GM23338 (cell line): ENCODE results near the gene WWOX. TPM values are rescaled to one million over a fixed set of nuclear protein-coding genes. Genes with fewer than 3 reads are reported as not detected.

Experiments used
- ATAC-seq: fragments of 200-7000 bp; cut with Tn5 transposase; 3 replicates; pipeline ENCODE4 v1.9.1; 2020
- DNase-seq: peaks from one replicate; pipeline ENCODE4 v3.0.0-alpha.2; 2015; ENCODE audit warnings: low spot score
- H2AFZ ChIP-seq: fragments of 200-600 bp; sonication (generic); 2 replicates; pipeline ENCODE4 v1.8.0; 2016; ENCODE audit warnings: antibody characterized with exemption, mild to moderate bottlenecking, moderate library complexity
- H3F3A ChIP-seq: fragments of 200-600 bp; sonication (generic); replicated peaks from 2 replicates; pipeline ENCODE4 v1.8.0; 2017; ENCODE audit warnings: antibody characterized with exemption, mixed run types, low read depth
- H3K27ac ChIP-seq: fragments of 200-600 bp; sonication (generic); 2 replicates; pipeline ENCODE4 v1.6.1; 2016; ENCODE audit warnings: low read depth
- H3K27me3 ChIP-seq: fragments of 200-600 bp; sonication (generic); 2 replicates; pipeline ENCODE4 v1.8.0; 2016; ENCODE audit warnings: mild to moderate bottlenecking, mixed run types, moderate library complexity; ENCODE audit not compliant: insufficient read depth
- H3K36me3 ChIP-seq: fragments of 200-600 bp; sonication (generic); 2 replicates; pipeline ENCODE4 v1.8.0; 2016; ENCODE audit warnings: mild to moderate bottlenecking; ENCODE audit not compliant: insufficient read depth
- H3K4me1 ChIP-seq: fragments of 200-600 bp; sonication (generic); 2 replicates; pipeline ENCODE4 v1.8.0; 2016; ENCODE audit warnings: mild to moderate bottlenecking, moderate library complexity; ENCODE audit not compliant: insufficient read depth
- H3K4me2 ChIP-seq: fragments of 200-600 bp; sonication (generic); 2 replicates; pipeline ENCODE4 v1.7.1; 2017; ENCODE audit warnings: mixed run types
- H3K4me3 ChIP-seq: fragments of 200-600 bp; sonication (generic); 2 replicates; pipeline ENCODE4 v1.6.1; 2016; ENCODE audit warnings: mixed run types
- H3K79me2 ChIP-seq: fragments of 200-600 bp; sonication (generic); replicated peaks from 2 replicates; pipeline ENCODE4 v1.8.0; 2017; ENCODE audit warnings: mild to moderate bottlenecking; ENCODE audit not compliant: insufficient read depth
- H3K9me2 ChIP-seq: fragments of 200-600 bp; sonication (generic); 2 replicates; pipeline ENCODE4 v1.8.0; 2017; ENCODE audit not compliant: insufficient read depth
- H4K20me1 ChIP-seq: fragments of 200-600 bp; sonication (generic); replicated peaks from 2 replicates; pipeline ENCODE4 v1.8.0; 2017; ENCODE audit warnings: mild to moderate bottlenecking; ENCODE audit not compliant: insufficient read depth
- H3K27ac Mint-ChIP-seq: 2 replicates; pipeline ENCODE4 v1.8.0; 2020; ENCODE audit warnings: inconsistent platforms, mild to moderate bottlenecking, moderate library complexity, mixed read lengths
- H3K27me3 Mint-ChIP-seq: 3 replicates; pipeline ENCODE4 v1.8.0; 2022; ENCODE audit warnings: low read depth, mild to moderate bottlenecking, moderate library complexity, mixed read lengths, inconsistent platforms; ENCODE audit not compliant: insufficient read depth, poor library complexity
- H3K36me3 Mint-ChIP-seq: 3 replicates; pipeline ENCODE4 v1.8.0; 2021; ENCODE audit warnings: low read depth, mild to moderate bottlenecking, inconsistent platforms, moderate library complexity, mixed read lengths
- H3K4me1 Mint-ChIP-seq: 3 replicates; pipeline ENCODE4 v1.8.0; 2020; ENCODE audit warnings: mild to moderate bottlenecking, inconsistent platforms, mixed read lengths
- H3K4me3 Mint-ChIP-seq: 3 replicates; pipeline ENCODE4 v1.8.0; 2021; ENCODE audit warnings: moderate library complexity, mild to moderate bottlenecking, inconsistent platforms, mixed read lengths
- H3K9me3 Mint-ChIP-seq: 3 replicates; pipeline ENCODE4 v1.8.0; 2020; ENCODE audit warnings: moderate library complexity, mild to moderate bottlenecking, inconsistent platforms, mixed read lengths
- CREB1 ChIP-seq: fragments of 250-450 bp; sonication (Bioruptor Pico); IDR thresholded peaks from 2 replicates; pipeline ENCODE4 v1.5.0; 2020; ENCODE audit warnings: low read depth, mild to moderate bottlenecking, moderate library complexity
- CTCF ChIP-seq, 2 experiments: fragments of 200-600 bp in 1 of 2; sonication (generic) in 1 of 2; conservative IDR thresholded peaks; 2 replicates each; pipeline versions ENCODE4 v1.5.1 to v1.6.1; 2016 to 2017; ENCODE audit warnings: antibody characterized with exemption in 2 of 2, low read depth in 2 of 2, mild to moderate bottlenecking in 2 of 2, moderate library complexity in 1 of 2
- ETS1 ChIP-seq: IDR thresholded peaks from 2 replicates; pipeline ENCODE4 v1.6.1; 2016; ENCODE audit warnings: antibody characterized with exemption
- EZH2 ChIP-seq: fragments of 200-600 bp; sonication (generic); IDR thresholded peaks from one replicate; pipeline ENCODE4 v1.8.0; 2017; ENCODE audit warnings: antibody characterized with exemption, mild to moderate bottlenecking, low read depth; ENCODE audit not compliant: unreplicated experiment
- EZH2phosphoT487 ChIP-seq: fragments of 200-600 bp; sonication (generic); IDR thresholded peaks from one replicate; pipeline ENCODE4 v1.8.1; 2018; ENCODE audit warnings: antibody characterized with exemption; ENCODE audit not compliant: unreplicated experiment
- JUNB ChIP-seq: IDR thresholded peaks from one replicate; pipeline ENCODE4 v1.6.1; 2016; ENCODE audit warnings: antibody characterized with exemption; ENCODE audit not compliant: unreplicated experiment
- NANOG ChIP-seq: IDR thresholded peaks from 2 replicates; pipeline ENCODE4 v1.6.1; 2016; ENCODE audit warnings: antibody characterized with exemption, borderline replicate concordance
- POLR2AphosphoS5 ChIP-seq: IDR thresholded peaks from 2 replicates; pipeline ENCODE4 v1.6.1; 2016; ENCODE audit warnings: antibody characterized with exemption, low read depth
- STAT1 ChIP-seq: IDR thresholded peaks from one replicate; pipeline ENCODE4 v1.6.1; 2016; ENCODE audit warnings: antibody characterized with exemption; ENCODE audit not compliant: unreplicated experiment
- ZNF114 ChIP-seq: fragments of 250-450 bp; sonication (Bioruptor Pico); IDR thresholded peaks from 2 replicates; pipeline ENCODE4 v1.5.0; 2020; ENCODE audit warnings: mild to moderate bottlenecking, moderate library complexity
- ZNF331 ChIP-seq: fragments of 250-450 bp; sonication (Bioruptor Pico); IDR thresholded peaks from 2 replicates; pipeline ENCODE4 v1.5.0; 2020; ENCODE audit warnings: low read depth, mild to moderate bottlenecking, moderate library complexity
- ZNF462 ChIP-seq: fragments of 250-450 bp; sonication (Bioruptor Pico); IDR thresholded peaks from 2 replicates; pipeline ENCODE4 v1.5.0; 2020; ENCODE audit warnings: mild to moderate bottlenecking, moderate library complexity
- polyA plus RNA-seq: library from polyadenylated mRNA; unstranded; fragments of >200 nt; fragmentation: Nextera tagmentation; extraction: Ambion mirVana; gene quantifications from 2 replicates; pipeline ENCODE4 v1.2.1, GENCODE V29; 2016
- total RNA-seq: library from RNA; depleted of rRNA; stranded (reverse); fragments of >200 nt; shearing (Covaris generic); gene quantifications from 2 replicates; pipeline ENCODE4 v1.2.3, GENCODE V29; 2014
- TF ChIP-seq, protein P1 (sequence below): IDR thresholded peaks from one replicate; pipeline ENCODE4 v1.6.1; 2018; ENCODE audit warnings: antibody characterized with exemption; ENCODE audit not compliant: unreplicated experiment

The WWOX gene
- total and polyA plus RNA-seq, 2 experiments from 2014 or later: 10.0 to 19.3 TPM

GRCh38 chr16:78290395-78290794 lies 190.9 kb downstream of the WWOX start:
- peaks cover 11% of the 10 kb centered on the region for H3K4me1 ChIP-seq
- Mint-ChIP-seq H3K9me3 (no peaks in the 10 kb centered on the region; the same call in 2 of the 3 replicates), H3K27ac (peak overlapping the region; percentile 11; the same call in 1 of the 2 replicates), H3K36me3 (no peaks in the 10 kb centered on the region; the same call in 2 of the 3 replicates), H3K4me1 (peaks cover 46% of the 10 kb centered on the region), H3K4me3 (0 out of 3 replicates have a peak overlapping the region, but pooled peaks have one; percentile 7), H3K27me3 (no peaks in the 10 kb centered on the region)
- no peak overlapping the region for H2AFZ ChIP-seq
- H3K4me2 ChIP-seq: 0 out of 2 replicates have a peak overlapping the region, but pooled peaks have one; percentile 39
- H3K79me2 ChIP-seq: no peaks in the 10 kb centered on the region
- no peaks in the 10 kb centered on the region for H3K36me3 ChIP-seq
- peaks cover 6% of the 10 kb centered on the region; the same call in 1 of the 2 replicates for H3K9me2 ChIP-seq
- DNase-seq: peak; percentile 18
- H4K20me1 ChIP-seq: no peaks in the 10 kb centered on the region
- H3K4me3 ChIP-seq: no peak overlapping the region
- no peaks in the 10 kb centered on the region for H3F3A ChIP-seq
- TF ChIP-seq CREB1 (CRISPR knock-in tag) (no peak), STAT1 (no peak), CTCF (conservative IDR thresholded peaks at IDR 0.05; ENCODE audit: low read depth in 2 of 2) (no peak), EZH2phosphoT487 (no peak), EZH2 (no peak), ZNF462 (CRISPR knock-in tag) (no peak), NANOG (no peak), POLR2AphosphoS5 (no peak), JUNB (no peak), ZNF331 (no peak), ETS1 (no peak), ZNF114 (CRISPR knock-in tag) (no peak)
- TF ChIP-seq, protein P1, sequence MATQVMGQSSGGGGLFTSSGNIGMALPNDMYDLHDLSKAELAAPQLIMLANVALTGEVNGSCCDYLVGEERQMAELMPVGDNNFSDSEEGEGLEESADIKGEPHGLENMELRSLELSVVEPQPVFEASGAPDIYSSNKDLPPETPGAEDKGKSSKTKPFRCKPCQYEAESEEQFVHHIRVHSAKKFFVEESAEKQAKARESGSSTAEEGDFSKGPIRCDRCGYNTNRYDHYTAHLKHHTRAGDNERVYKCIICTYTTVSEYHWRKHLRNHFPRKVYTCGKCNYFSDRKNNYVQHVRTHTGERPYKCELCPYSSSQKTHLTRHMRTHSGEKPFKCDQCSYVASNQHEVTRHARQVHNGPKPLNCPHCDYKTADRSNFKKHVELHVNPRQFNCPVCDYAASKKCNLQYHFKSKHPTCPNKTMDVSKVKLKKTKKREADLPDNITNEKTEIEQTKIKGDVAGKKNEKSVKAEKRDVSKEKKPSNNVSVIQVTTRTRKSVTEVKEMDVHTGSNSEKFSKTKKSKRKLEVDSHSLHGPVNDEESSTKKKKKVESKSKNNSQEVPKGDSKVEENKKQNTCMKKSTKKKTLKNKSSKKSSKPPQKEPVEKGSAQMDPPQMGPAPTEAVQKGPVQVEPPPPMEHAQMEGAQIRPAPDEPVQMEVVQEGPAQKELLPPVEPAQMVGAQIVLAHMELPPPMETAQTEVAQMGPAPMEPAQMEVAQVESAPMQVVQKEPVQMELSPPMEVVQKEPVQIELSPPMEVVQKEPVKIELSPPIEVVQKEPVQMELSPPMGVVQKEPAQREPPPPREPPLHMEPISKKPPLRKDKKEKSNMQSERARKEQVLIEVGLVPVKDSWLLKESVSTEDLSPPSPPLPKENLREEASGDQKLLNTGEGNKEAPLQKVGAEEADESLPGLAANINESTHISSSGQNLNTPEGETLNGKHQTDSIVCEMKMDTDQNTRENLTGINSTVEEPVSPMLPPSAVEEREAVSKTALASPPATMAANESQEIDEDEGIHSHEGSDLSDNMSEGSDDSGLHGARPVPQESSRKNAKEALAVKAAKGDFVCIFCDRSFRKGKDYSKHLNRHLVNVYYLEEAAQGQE: no peak
- no peaks in the 10 kb centered on the region for H3K27me3 ChIP-seq
- ATAC-seq: peak; percentile 53
- H3K27ac ChIP-seq: no peak overlapping the region
